Urinary bladder (tissue), 4 donors: ENCODE data around the gene MRPL55. TPM values are rescaled to one million over a fixed set of nuclear protein-coding genes. Genes with fewer than 3 reads are reported as not detected.

Experiments
- DNase-seq: peaks from one replicate; pipeline ENCODE4 v3.0.0-alpha.2; 2015; ENCODE audit errors: extremely low spot score
- H3K27ac ChIP-seq: one replicate; pipeline ENCODE4 v1.5.1; 2013; ENCODE audit warnings: low read depth, mild to moderate bottlenecking, moderate library complexity
- H3K36me3 ChIP-seq: one replicate; pipeline ENCODE4 v1.6.1; 2013; ENCODE audit warnings: mild to moderate bottlenecking, moderate library complexity; ENCODE audit not compliant: insufficient read depth
- H3K4me1 ChIP-seq: one replicate; pipeline ENCODE4 v1.6.1; 2013; ENCODE audit warnings: mild to moderate bottlenecking, moderate library complexity; ENCODE audit not compliant: insufficient read depth
- H3K4me3 ChIP-seq: one replicate; pipeline ENCODE4 v1.5.1; 2013; ENCODE audit warnings: low read depth, low read length
- WGBS: extraction: QIAGEN DNeasy Blood & Tissue Kit; methylation state at CpG from one replicate; pipeline ENCODE4 v1.1.7; 2013; 5-methylcytosine and 5-hydroxymethylcytosine counted together
- polyA plus RNA-seq: library from polyadenylated mRNA; stranded (reverse); fragments of 200-250 nt; gene quantifications from one replicate; pipeline ENCODE4 v1.2.3, GENCODE V29; 2013
- total RNA-seq: library from RNA; depleted of rRNA; stranded (reverse); fragments of >200 nt; gene quantifications from one replicate; pipeline ENCODE4 v1.2.3, GENCODE V29; 2014
- donor health status: healthy with polysubstance abuse.
- donor health status: healthy.

The MRPL55 gene
- total and polyA plus RNA-seq, 2 donors = 22.5 to 109 TPM

- no peak for DNase-seq
- Histone ChIP-seq H3K36me3 (no peaks in the 10 kb centered on the region), H3K4me3 (no peak overlapping the region), H3K27ac (no peak overlapping the region), H3K4me1 (peaks cover 7% of the 10 kb centered on the region)
- 45% methylated on average over 7 of the region's 7 CpGs for WGBS
These were observed 21.3 kb downstream of the MRPL55 start for GRCh38 chr1:228087771-228088251.

DNA sequence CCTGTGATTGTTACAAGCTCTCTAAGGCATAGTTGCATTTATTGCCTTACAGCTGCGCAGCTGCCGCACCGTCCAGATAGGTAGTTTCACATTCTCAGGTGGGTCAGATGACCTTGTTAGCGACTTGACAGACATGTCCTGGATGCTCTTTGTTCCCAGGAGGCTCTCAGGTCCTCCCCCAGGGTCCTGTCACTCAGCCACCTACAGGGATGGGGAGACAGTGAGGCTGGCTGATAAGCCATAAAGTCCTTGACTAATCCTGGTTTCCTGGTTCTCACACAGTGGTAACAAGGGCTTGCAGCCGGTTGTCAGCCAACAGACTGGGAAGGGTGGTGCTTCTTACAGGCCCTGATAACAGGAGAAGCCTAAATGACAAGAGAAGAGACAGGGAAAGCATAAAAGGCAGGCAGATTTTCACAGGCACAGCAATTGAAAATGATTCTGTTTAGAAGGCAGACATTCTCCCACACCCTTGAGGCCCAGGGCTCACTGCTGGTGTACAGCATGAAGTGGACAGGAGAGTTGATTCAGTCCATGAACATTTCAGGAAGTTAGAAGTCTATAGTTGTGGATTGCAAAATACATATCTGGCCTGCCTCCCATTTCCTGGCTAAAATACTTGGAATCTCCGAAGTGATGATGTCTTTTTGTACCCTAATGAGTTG lies 23.7 kb downstream of the MRPL55 start:
- H3K36me3 ChIP-seq = no peaks in the 10 kb centered on the region
- no peak for DNase-seq
- WGBS = 32% methylated on average over 6 of the region's 6 CpGs

DNA sequence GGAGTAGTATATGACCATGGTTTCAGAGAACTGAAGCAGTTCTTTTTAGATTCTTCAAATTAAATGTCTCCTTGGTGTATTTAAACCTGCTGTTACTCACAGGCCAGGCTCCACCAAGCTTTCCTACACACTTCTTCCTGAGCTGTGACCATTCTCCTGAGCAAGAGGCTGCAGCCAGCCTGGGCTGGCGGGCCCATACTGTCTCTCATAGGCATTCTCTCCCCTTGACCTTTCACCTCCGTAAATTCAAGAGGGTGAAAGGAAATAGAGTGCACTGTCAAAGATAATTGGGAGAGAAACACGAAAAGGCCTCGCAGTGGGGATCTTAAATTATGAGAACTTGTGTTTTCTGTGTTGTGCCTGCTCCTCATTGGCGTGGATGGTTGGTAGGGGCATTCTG lies 24.3 kb downstream of the MRPL55 start:
- peaks cover 7% of the 10 kb centered on the region for H3K4me1 ChIP-seq
- H3K27ac ChIP-seq = no peak overlapping the region
- no peak for DNase-seq
- 43% methylated on average over 5 of the region's 5 CpGs for WGBS
- no peaks in the 10 kb centered on the region for H3K36me3 ChIP-seq
- peak overlapping the region; percentile 7 for H3K4me3 ChIP-seq

More for the DNA sequence above, 23.7 kb downstream of the MRPL55 start:
- H3K4me3 ChIP-seq = no peak overlapping the region
- peaks cover 7% of the 10 kb centered on the region for H3K4me1 ChIP-seq
- no peak overlapping the region for H3K27ac ChIP-seq

GRCh38 chr1:228084325-228084724 lies 24.8 kb downstream of the MRPL55 start:
- no peak for DNase-seq
- peaks cover 7% of the 10 kb centered on the region for H3K4me1 ChIP-seq
- peak overlapping the region; percentile 96 for H3K4me3 ChIP-seq
- WGBS = 10% methylated on average over 3 of the region's 3 CpGs
- no peaks in the 10 kb centered on the region for H3K36me3 ChIP-seq
- H3K27ac ChIP-seq = no peak overlapping the region

DNA sequence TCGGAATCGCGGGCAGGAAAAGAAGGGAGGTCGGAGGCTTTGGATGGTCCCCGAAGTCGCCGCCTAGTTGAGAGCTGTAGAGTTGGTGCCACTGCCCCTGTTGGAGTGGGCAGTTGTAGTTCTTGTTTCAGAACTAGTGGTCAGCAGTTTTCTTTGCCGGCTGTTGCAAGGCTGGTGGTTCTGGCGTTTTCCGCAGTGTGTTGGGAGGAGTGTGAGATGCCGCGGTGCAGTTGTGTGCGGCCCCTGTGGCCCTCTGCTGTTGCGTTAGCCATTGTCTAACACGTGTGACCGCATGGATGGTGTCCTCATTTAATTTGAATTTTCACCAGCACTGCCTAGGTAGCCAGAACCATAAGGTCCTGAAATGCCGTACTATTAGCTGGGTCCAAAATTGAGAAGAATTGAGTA lies 25.2 kb downstream of the MRPL55 start:
- peaks cover 4% of the 10 kb centered on the region for H3K4me1 ChIP-seq
- WGBS = 2% methylated on average over 17 of the region's 17 CpGs
- H3K4me3 ChIP-seq = peak overlapping the region; percentile 96
- DNase-seq = no peak
- no peaks in the 10 kb centered on the region for H3K36me3 ChIP-seq
- H3K27ac ChIP-seq = peak overlapping the region; percentile 6

DNA sequence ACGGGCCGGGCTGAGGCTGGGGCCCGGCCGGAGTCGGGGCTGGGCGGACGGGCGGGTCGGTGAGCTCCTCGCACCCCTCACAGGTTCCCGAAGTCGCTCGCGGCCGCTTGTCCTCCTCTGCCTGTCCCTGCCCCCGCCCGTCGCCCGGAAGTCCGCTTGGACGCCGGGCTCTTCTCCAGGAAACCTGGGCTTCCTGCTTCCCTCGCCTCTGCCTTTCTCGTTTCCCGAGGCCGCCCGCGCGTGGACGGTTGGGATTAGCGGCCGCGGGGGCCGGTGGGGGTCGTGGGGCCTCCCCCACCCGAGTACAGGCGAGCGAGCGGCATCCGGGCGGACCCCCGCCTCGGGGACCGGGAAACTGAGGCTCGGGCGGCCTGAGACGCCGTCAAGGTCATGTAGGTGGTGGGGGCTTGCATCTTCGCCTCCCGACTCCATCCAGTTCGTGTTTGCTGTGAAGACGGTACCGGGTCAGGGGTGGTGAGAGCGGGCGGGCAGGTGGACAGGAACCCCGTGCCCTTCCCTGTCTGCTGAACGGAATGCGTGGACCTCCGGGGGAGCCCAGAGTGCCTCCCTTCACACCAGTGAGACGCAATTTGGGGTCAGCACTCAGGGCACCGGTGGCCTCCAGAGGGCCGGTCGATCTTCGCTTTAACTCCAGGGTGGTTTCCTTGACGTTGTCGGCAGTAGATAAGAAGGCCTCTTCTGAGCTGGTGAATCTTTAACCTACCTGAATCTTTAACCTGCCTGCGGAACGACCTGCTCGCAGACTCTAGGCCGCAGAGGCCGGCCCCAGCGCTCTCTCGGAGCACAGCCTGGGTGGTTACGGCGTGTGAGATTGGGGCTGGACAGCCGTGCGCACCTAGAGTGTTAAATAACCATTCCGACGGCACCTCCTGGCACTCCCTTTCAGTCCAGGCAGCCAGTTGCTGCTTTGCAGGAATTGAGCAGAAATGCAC lies 25.9 kb downstream of the MRPL55 start:
- Histone ChIP-seq H3K27ac (peak overlapping the region; percentile 100), H3K36me3 (no peaks in the 10 kb centered on the region), H3K4me3 (peak overlapping the region; percentile 96), H3K4me1 (peaks cover 2% of the 10 kb centered on the region)
- WGBS = under 1% methylated on average over 79 of the region's 79 CpGs
- DNase-seq = no peak

GRCh38 chr1:228082214-228082917 lies 26.7 kb downstream of the MRPL55 start, which contains the start of gene ARF1:
Gene ARF1 (plus strand): TSS chr1:228082708. CDS start chr1:228097115, 14,407 bp downstream.
- under 1% methylated on average over 87 of the region's 87 CpGs for WGBS
- peak; percentile 66 for DNase-seq

GRCh38 chr1:228081578-228082213 lies 27.4 kb downstream of the MRPL55 start:
- Histone ChIP-seq H3K4me3 (peak overlapping the region; percentile 78), H3K27ac (no peak overlapping the region), H3K4me1 (no peaks in the 10 kb centered on the region), H3K36me3 (no peaks in the 10 kb centered on the region)
- DNase-seq = no peak
- WGBS = 13% methylated on average over 31 of the region's 31 CpGs

More at GRCh38 chr1:228082214-228082917, 26.7 kb downstream of the MRPL55 start, which contains the start of gene ARF1:
- Histone ChIP-seq H3K36me3 (no peaks in the 10 kb centered on the region), H3K4me3 (peak within 1 kb of the TSS; percentile 96), H3K4me1 (no peaks in the 10 kb centered on the region), H3K27ac (peak within 1 kb of the TSS; percentile 100)

DNA sequence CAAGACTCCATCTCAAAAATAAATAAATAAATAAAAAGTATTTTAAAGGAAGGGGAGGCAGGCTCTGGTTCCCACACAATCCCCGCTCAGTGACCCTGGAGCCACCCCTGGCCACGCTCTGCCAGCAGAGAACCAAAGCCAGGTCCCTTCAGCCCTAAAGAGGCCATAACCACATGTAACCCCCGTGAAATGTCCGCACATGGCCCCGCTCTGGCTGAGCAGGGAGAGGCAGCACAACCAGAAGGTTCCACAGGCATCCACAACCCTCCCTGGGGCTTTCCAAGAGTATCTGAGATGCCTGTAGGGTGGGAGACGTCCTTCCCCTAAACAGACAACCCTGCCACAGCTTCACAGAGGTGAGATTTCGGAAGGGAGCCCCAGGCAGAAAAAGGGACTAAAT lies 28.0 kb downstream of the MRPL55 start:
- H3K4me1 ChIP-seq = no peaks in the 10 kb centered on the region
- no peak overlapping the region for H3K27ac ChIP-seq
- no peak for DNase-seq
- H3K4me3 ChIP-seq = peak overlapping the region; percentile 78
- WGBS = 80% methylated on average over 7 of the region's 7 CpGs
- no peaks in the 10 kb centered on the region for H3K36me3 ChIP-seq

DNA sequence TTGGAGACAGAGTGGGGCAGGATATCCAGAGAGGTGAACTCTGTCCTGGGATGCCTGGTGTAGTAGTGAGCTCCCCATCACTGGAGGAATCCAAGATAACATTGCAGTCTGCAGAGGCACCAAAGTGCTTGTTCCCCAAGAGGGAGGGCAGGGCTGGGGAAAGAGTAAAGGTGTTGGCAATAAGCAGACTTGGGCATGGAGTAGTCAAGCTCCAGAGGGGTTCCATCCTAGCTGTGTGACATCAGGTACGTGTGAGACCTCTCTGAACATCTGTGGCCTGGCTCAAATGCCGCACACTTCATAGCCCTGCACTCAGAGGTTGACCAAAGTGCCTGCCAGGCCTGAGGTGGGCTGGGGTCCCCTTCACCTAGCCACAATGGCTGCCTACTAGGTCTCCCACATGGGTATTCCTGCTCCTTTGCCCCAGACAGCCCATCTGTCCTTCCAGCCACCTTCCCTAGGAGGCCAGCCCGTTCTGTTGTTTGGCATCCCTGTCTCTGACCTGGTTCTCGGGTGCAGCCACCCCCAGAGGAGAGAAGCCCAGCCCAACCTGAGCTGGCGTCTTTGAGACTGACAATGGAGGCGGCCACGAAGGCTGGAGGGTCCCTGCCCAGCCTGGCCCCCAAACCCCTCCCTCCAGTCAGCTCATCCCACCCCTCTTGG lies 29.4 kb downstream of the MRPL55 start:
- 89% methylated on average over 7 of the region's 7 CpGs for WGBS
- Histone ChIP-seq H3K36me3 (no peaks in the 10 kb centered on the region), H3K27ac (no peak overlapping the region), H3K4me1 (no peaks in the 10 kb centered on the region), H3K4me3 (no peak overlapping the region)
- DNase-seq = no peak

GRCh38 chr1:228079013-228079412 lies 30.1 kb downstream of the MRPL55 start:
- no peaks in the 10 kb centered on the region for H3K4me1 ChIP-seq
- DNase-seq = no peak
- no peak overlapping the region for H3K27ac ChIP-seq
- H3K4me3 ChIP-seq = no peak overlapping the region
- no peaks in the 10 kb centered on the region for H3K36me3 ChIP-seq
- 87% methylated on average over 7 of the region's 7 CpGs for WGBS

DNA sequence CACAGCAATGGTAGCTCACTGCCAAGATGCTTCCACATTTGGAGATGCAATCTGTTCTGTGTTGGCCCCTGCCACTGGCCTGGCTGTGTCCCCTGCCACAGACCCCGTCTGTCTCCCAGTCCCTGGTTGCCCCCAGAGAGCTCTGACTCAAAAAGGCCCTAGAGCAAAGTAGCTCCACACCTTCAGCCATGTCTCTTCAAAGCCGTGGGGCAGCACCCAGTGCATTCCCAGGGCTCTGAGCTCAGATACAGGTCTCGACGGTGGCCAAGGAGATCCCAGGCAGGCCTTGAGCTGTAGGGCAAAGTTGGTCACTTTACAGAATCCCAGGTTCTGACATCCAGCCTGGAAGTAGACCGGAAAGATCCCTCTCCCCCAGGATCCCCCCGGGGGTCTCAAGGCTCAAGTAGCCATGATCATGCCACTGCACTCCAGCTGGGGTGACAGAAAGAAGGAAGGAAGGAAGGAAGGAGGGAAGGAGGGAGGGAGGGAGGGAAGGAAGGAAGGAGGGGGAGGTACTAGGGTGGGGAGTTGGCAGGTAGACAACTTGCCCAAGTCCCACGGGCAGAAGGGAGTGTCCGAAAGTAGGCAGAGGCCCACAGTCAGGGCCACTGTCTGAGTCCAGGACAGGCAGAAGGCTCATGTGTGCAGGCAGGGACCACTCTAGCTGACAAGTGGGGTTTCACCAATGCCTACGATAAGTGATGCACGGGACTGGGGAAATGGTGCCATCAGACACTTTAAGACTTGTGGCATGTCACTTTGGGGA lies 31.4 kb downstream of the MRPL55 start:
- 57% methylated on average over 10 of the region's 10 CpGs for WGBS
- DNase-seq = no peak
- no peaks in the 10 kb centered on the region for H3K4me1 ChIP-seq
- no peak overlapping the region for H3K27ac ChIP-seq
- H3K36me3 ChIP-seq = no peaks in the 10 kb centered on the region
- no peak overlapping the region for H3K4me3 ChIP-seq
